ENCODE data around the gene SLC25A22. TPM values are rescaled to one million over a fixed set of nuclear protein-coding genes. Genes with fewer than 3 reads are reported as not detected.

SLC25A22 gene
- total and polyA plus RNA-seq, 4 experiments from 2014 or later: 9.4 to 24.1 (median 18.7) TPM

- DNase-seq: no peak
- Mint-ChIP-seq H3K9me3 (no peaks in the 10 kb centered on the region), H3K4me3 (peak overlapping the region in 7 of 8 donors; percentile 21 to 81 (median 44)), H3K27ac (peak overlapping the region in 2 of 7 donors; percentile 19 to 63), H3K4me1 (peaks cover 5 to 45% (median 24%) of the 10 kb centered on the region in 4 donors), H3K27me3 (peaks cover 9 to 19% of the 10 kb centered on the region in 2 donors), H3K36me3 (no peaks in the 10 kb centered on the region)
- Histone ChIP-seq H3K4me1 (ENCODE audit: insufficient read depth, low read length) (peaks cover 61% of the 10 kb centered on the region), H3K27ac (ENCODE audit: low read depth, low read length) (no peak overlapping the region), H3K27me3 (ENCODE audit: insufficient read depth, low read length) (peaks cover 3% of the 10 kb centered on the region), H3K36me3 (ENCODE audit: insufficient read depth, low read length) (no peaks in the 10 kb centered on the region), H3K9me3 (ENCODE audit: control insufficient read depth in 1 of 2, low read length in 2 of 2) (no peaks in the 10 kb centered on the region), H3K4me3 (ENCODE audit: low read length in 2 of 2) (peak overlapping the region in 1 of 2 donors; percentile 35)
- intact Hi-C loops (cut with micrococcal nuclease): no loop called here
- POLR2A ChIA-PET (ENCODE audit: partially characterized antibody): interaction anchor here (1.0 to 7.2 kb wide), 5 partner anchors 11 to 26 kb away, joined by 3 to 101 read pairs (median 12); partner anchors contain the start of genes PIDD1, PNPLA2, POLR2L and RPLP2
- CTCF ChIA-PET (ENCODE audit: partially characterized antibody): interaction anchor here (1.5 kb wide), 1 partner anchor 17 kb away, joined by 3 read pairs; no protein-coding TSS in a partner anchor
Observed at GRCh38 chr11:831118-831864, 33.2 kb upstream of the SLC25A22 start.

- peaks cover 9 to 19% of the 10 kb centered on the region in 2 donors for H3K27me3 Mint-ChIP-seq
- DNase-seq: peak in 4 of 5 donors; percentile 26 to 61 (median 38)
- H3K4me3 Mint-ChIP-seq: peak overlapping the region in 7 of 8 donors; percentile 25 to 66 (median 57)
- intact Hi-C loops (cut with micrococcal nuclease): no loop called here
- peaks cover 5 to 45% (median 24%) of the 10 kb centered on the region in 4 donors for H3K4me1 Mint-ChIP-seq
- Histone ChIP-seq H3K27me3 (ENCODE audit: insufficient read depth, low read length) (peaks cover 3% of the 10 kb centered on the region), H3K9me3 (ENCODE audit: control insufficient read depth in 1 of 2, low read length in 2 of 2) (no peaks in the 10 kb centered on the region), H3K27ac (ENCODE audit: low read depth, low read length) (no peak overlapping the region), H3K4me1 (ENCODE audit: insufficient read depth, low read length) (peaks cover 63% of the 10 kb centered on the region), H3K36me3 (ENCODE audit: insufficient read depth, low read length) (no peaks in the 10 kb centered on the region), H3K4me3 (ENCODE audit: low read length in 2 of 2) (peak overlapping the region in 1 of 2 donors; percentile 35)
- H3K9me3 Mint-ChIP-seq: no peaks in the 10 kb centered on the region
- CTCF ChIA-PET (ENCODE audit: partially characterized antibody): no interaction called here
- POLR2A ChIA-PET (ENCODE audit: partially characterized antibody): interaction anchor here (1.0 to 7.2 kb wide), 5 partner anchors 10 to 25 kb away, joined by 3 to 101 read pairs (median 12); partner anchors contain the start of genes PIDD1, PNPLA2, POLR2L and RPLP2
- no peak overlapping the region for H3K27ac Mint-ChIP-seq
- no peaks in the 10 kb centered on the region for H3K36me3 Mint-ChIP-seq
Observed at GRCh38 chr11:830295-831117, 32.4 kb upstream of the SLC25A22 start.

- peaks cover 5 to 45% (median 24%) of the 10 kb centered on the region in 4 donors for H3K4me1 Mint-ChIP-seq
- Histone ChIP-seq H3K4me3 (ENCODE audit: low read length in 2 of 2) (no peak overlapping the region), H3K4me1 (ENCODE audit: insufficient read depth, low read length) (peaks cover 63% of the 10 kb centered on the region), H3K36me3 (ENCODE audit: insufficient read depth, low read length) (peaks cover 2% of the 10 kb centered on the region), H3K9me3 (ENCODE audit: control insufficient read depth in 1 of 2, low read length in 2 of 2) (no peaks in the 10 kb centered on the region), H3K27ac (ENCODE audit: low read depth, low read length) (no peak overlapping the region), H3K27me3 (ENCODE audit: insufficient read depth, low read length) (peaks cover 3% of the 10 kb centered on the region)
- intact Hi-C loops (cut with micrococcal nuclease): no loop called here
- H3K27ac Mint-ChIP-seq: no peak overlapping the region
- H3K9me3 Mint-ChIP-seq: no peaks in the 10 kb centered on the region
- POLR2A ChIA-PET (ENCODE audit: partially characterized antibody): interaction anchor here (0.8 to 7.2 kb wide), 5 partner anchors 8 to 21 kb away, joined by 3 to 101 read pairs (median 12); partner anchors contain the start of genes PNPLA2, POLR2L, RPLP2 and TSPAN4
- H3K36me3 Mint-ChIP-seq: peaks cover 5 to 6% of the 10 kb centered on the region in 2 donors
- no peak for DNase-seq
- CTCF ChIA-PET (ENCODE audit: partially characterized antibody): no interaction called here
- peaks cover 9 to 19% of the 10 kb centered on the region in 2 donors for H3K27me3 Mint-ChIP-seq
- peak overlapping the region in 7 of 8 donors; percentile 21 to 57 (median 46) for H3K4me3 Mint-ChIP-seq
Observed at GRCh38 chr11:829847-830294, 31.8 kb upstream of the SLC25A22 start.

GRCh38 chr11:829176-829846, 31.2 kb upstream of the SLC25A22 start:
- H3K4me3 ChIP-seq (ENCODE audit: low read length in 2 of 2): no peak overlapping the region
- no peak for DNase-seq

GRCh38 chr11:828506-829175, 30.6 kb upstream of the SLC25A22 start:
- no peak overlapping the region for H3K27ac ChIP-seq (ENCODE audit: low read depth, low read length)
- no peak for DNase-seq
- POLR2A ChIA-PET (ENCODE audit: partially characterized antibody): interaction anchor here (0.8 to 7.2 kb wide), 6 partner anchors 8 to 123 kb away, joined by 3 to 101 read pairs (median 6); partner anchors contain the start of genes EPS8L2, PNPLA2, POLR2L and RPLP2
- peaks cover 5% of the 10 kb centered on the region for H3K36me3 ChIP-seq (ENCODE audit: insufficient read depth, low read length)
- H3K27me3 ChIP-seq (ENCODE audit: insufficient read depth, low read length): peaks cover 3% of the 10 kb centered on the region
- peaks cover 7 to 8% of the 10 kb centered on the region in 2 donors for H3K36me3 Mint-ChIP-seq
- no peaks in the 10 kb centered on the region for H3K9me3 ChIP-seq (ENCODE audit: control insufficient read depth in 1 of 2, low read length in 2 of 2)
- H3K4me1 ChIP-seq (ENCODE audit: insufficient read depth, low read length): peaks cover 56% of the 10 kb centered on the region
- peaks cover 5 to 38% (median 22%) of the 10 kb centered on the region in 4 donors for H3K4me1 Mint-ChIP-seq
- intact Hi-C loops (cut with micrococcal nuclease): no loop called here
- H3K27me3 Mint-ChIP-seq: peaks cover 9 to 19% of the 10 kb centered on the region in 2 donors
- H3K9me3 Mint-ChIP-seq: no peaks in the 10 kb centered on the region
- CTCF ChIA-PET (ENCODE audit: partially characterized antibody): no interaction called here
- peak overlapping the region in 5 of 8 donors; percentile 44 to 70 (median 60) for H3K4me3 Mint-ChIP-seq
- peak overlapping the region in 1 of 7 donors; percentile 42 for H3K27ac Mint-ChIP-seq
- no peak overlapping the region for H3K4me3 ChIP-seq (ENCODE audit: low read length in 2 of 2)

More at GRCh38 chr11:829176-829846, 31.2 kb upstream of the SLC25A22 start:
- H3K4me1 ChIP-seq (ENCODE audit: insufficient read depth, low read length): peaks cover 63% of the 10 kb centered on the region
- no peaks in the 10 kb centered on the region for H3K9me3 ChIP-seq (ENCODE audit: control insufficient read depth in 1 of 2, low read length in 2 of 2)
- Mint-ChIP-seq H3K9me3 (no peaks in the 10 kb centered on the region), H3K27ac (no peak overlapping the region), H3K4me3 (peak overlapping the region in 6 of 8 donors; percentile 31 to 64 (median 54)), H3K36me3 (peaks cover 7 to 8% of the 10 kb centered on the region in 2 donors), H3K4me1 (peaks cover 5 to 41% (median 24%) of the 10 kb centered on the region in 4 donors), H3K27me3 (peaks cover 9 to 19% of the 10 kb centered on the region in 2 donors)
- intact Hi-C loops (cut with micrococcal nuclease): no loop called here
- H3K27me3 ChIP-seq (ENCODE audit: insufficient read depth, low read length): peaks cover 3% of the 10 kb centered on the region
- POLR2A ChIA-PET (ENCODE audit: partially characterized antibody): interaction anchor here (0.8 to 7.2 kb wide), 5 partner anchors 9 to 20 kb away, joined by 3 to 101 read pairs (median 7); partner anchors contain the start of genes PNPLA2, POLR2L, RPLP2 and TSPAN4
- CTCF ChIA-PET (ENCODE audit: partially characterized antibody): no interaction called here
- H3K36me3 ChIP-seq (ENCODE audit: insufficient read depth, low read length): peaks cover 5% of the 10 kb centered on the region
- no peak overlapping the region for H3K27ac ChIP-seq (ENCODE audit: low read depth, low read length)

GRCh38 chr11:827897-828192, 29.8 kb upstream of the SLC25A22 start, which contains the start of gene CRACR2B:
CRACR2B (plus strand) TSS chr11:827919; CDS start chr11:828608, 689 bp downstream.
- H3K36me3 Mint-ChIP-seq: peaks cover 8 to 9% of the 10 kb centered on the region in 2 donors
- peak within 1 kb of the TSS in 1 of 2 donors; percentile 35 for H3K4me3 ChIP-seq (ENCODE audit: low read length in 2 of 2)
- no peaks in the 10 kb centered on the region for H3K9me3 Mint-ChIP-seq
- peaks cover 53% of the 10 kb centered on the region for H3K4me1 ChIP-seq (ENCODE audit: insufficient read depth, low read length)
- CTCF ChIA-PET (ENCODE audit: partially characterized antibody): no interaction called here
- intact Hi-C loops (cut with micrococcal nuclease): no loop called here
- no peak within 1 kb of the TSS for H3K27ac ChIP-seq (ENCODE audit: low read depth, low read length)
- H3K4me3 Mint-ChIP-seq: peak within 1 kb of the TSS; percentile 66 to 80 (median 75)
- no peaks in the 10 kb centered on the region for H3K9me3 ChIP-seq (ENCODE audit: control insufficient read depth in 1 of 2, low read length in 2 of 2)
- H3K27me3 ChIP-seq (ENCODE audit: insufficient read depth, low read length): peaks cover 3% of the 10 kb centered on the region
- H3K27me3 Mint-ChIP-seq: peaks cover 9 to 19% of the 10 kb centered on the region in 2 donors
- peaks cover 5 to 38% (median 22%) of the 10 kb centered on the region in 4 donors for H3K4me1 Mint-ChIP-seq
- DNase-seq: no peak
- peaks cover 5% of the 10 kb centered on the region for H3K36me3 ChIP-seq (ENCODE audit: insufficient read depth, low read length)
- POLR2A ChIA-PET (ENCODE audit: partially characterized antibody): interaction anchor here (0.8 to 2.4 kb wide), 4 partner anchors 10 to 122 kb away, joined by 3 to 7 read pairs (median 4); partner anchors contain the start of genes EPS8L2 and RPLP2
- H3K27ac Mint-ChIP-seq: peak within 1 kb of the TSS in 2 of 7 donors; percentile 36 to 42

Measured in CD4-positive, alpha-beta memory T cell (primary cell).